ENCODE data around the gene DOK7. TPM values are rescaled to one million over a fixed set of nuclear protein-coding genes. Genes with fewer than 3 reads are reported as not detected.

The DOK7 gene
- total RNA-seq, 4 donors from 2014 or later = not detected

GRCh38 chr4:3468154-3468553 lies 5.0 kb downstream of the DOK7 start:
- no peak for TF ChIP-seq CTCF (IDR thresholded peaks at IDR 0.05; ENCODE audit: low read depth)

- no peak for TF ChIP-seq CTCF (IDR thresholded peaks at IDR 0.05; ENCODE audit: low read depth)
These were observed 5.7 kb downstream of the DOK7 start for GRCh38 chr4:3468804-3469203.

GRCh38 chr4:3469386-3470243 lies 6.5 kb downstream of the DOK7 start:
- no peak for TF ChIP-seq CTCF (IDR thresholded peaks at IDR 0.05; ENCODE audit: low read depth)

- no peak for TF ChIP-seq CTCF (IDR thresholded peaks at IDR 0.05; ENCODE audit: low read depth)
These were observed 7.4 kb downstream of the DOK7 start for GRCh38 chr4:3470244-3471097.

GRCh38 chr4:3471098-3471760 lies 8.1 kb downstream of the DOK7 start:
- TF ChIP-seq CTCF (IDR thresholded peaks at IDR 0.05; ENCODE audit: low read depth) = no peak

- no peak for TF ChIP-seq CTCF (IDR thresholded peaks at IDR 0.05; ENCODE audit: low read depth)
These were observed 8.8 kb downstream of the DOK7 start for GRCh38 chr4:3471886-3472285.
